ENCODE results near the gene AGPS.

DNA sequence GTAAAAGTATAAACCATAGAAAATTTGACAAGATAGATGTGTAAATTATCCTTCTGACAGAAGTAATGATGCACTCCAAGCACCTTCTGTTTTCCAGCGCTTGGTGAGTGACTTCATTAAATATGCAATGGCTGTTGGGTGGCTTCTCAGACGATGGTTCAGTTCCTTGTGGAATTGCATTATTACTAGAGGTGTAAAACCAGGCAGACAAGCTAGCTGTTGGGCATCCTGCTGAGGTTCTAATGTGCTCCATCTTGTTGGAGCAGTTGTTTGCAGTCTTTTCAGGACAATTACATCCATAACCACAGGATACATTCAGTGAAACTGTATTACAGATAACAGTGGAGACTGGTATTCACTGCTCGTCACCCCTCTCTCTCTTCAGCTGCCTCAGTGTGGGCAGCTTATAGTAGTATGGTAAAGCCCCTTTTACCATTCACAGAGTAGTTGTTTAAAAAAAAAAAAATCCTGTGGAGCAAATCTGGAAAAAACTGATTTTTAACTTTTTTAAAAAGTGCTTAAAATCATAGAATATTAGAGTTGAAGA lies 143.5 kb downstream of the AGPS start:
- TF ChIP-seq, protein P1, sequence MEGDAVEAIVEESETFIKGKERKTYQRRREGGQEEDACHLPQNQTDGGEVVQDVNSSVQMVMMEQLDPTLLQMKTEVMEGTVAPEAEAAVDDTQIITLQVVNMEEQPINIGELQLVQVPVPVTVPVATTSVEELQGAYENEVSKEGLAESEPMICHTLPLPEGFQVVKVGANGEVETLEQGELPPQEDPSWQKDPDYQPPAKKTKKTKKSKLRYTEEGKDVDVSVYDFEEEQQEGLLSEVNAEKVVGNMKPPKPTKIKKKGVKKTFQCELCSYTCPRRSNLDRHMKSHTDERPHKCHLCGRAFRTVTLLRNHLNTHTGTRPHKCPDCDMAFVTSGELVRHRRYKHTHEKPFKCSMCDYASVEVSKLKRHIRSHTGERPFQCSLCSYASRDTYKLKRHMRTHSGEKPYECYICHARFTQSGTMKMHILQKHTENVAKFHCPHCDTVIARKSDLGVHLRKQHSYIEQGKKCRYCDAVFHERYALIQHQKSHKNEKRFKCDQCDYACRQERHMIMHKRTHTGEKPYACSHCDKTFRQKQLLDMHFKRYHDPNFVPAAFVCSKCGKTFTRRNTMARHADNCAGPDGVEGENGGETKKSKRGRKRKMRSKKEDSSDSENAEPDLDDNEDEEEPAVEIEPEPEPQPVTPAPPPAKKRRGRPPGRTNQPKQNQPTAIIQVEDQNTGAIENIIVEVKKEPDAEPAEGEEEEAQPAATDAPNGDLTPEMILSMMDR (IDR thresholded peaks at IDR 0.05; ENCODE audit: low read depth, low read length) = no peak
- no peak for TF ChIP-seq EZH2phosphoT487 (IDR thresholded peaks at IDR 0.05; ENCODE audit: low read depth)

Measured in OCI-LY3 (cell line).